HepG2 (cell line): ENCODE data around the gene RGS19. TPM values are rescaled to one million over a fixed set of nuclear protein-coding genes. Genes with fewer than 3 reads are reported as not detected.

ENCODE experiments used
- CREM ChIP-seq, 2 experiments: sonication (generic) in 1 of 2; formaldehyde crosslinking in 1 of 2; IDR thresholded peaks; 2 replicates each; pipeline versions ENCODE4 v1.4.0 to v1.6.1; 2016 to 2020; ENCODE audit warnings: antibody characterized with exemption in 1 of 2, mild to moderate bottlenecking in 1 of 2, missing genetic modification reagents in 1 of 2
- DNMT3B ChIP-seq: conservative IDR thresholded peaks from 2 replicates; pipeline ENCODE4 v1.6.1; 2016; ENCODE audit warnings: missing biosample characterization, control low read depth
- GZF1 ChIP-seq: sonication (generic); formaldehyde crosslinking; IDR thresholded peaks from 2 replicates; pipeline ENCODE4 v1.5.1; 2020; ENCODE audit warnings: mild to moderate bottlenecking, missing genetic modification reagents
- MTA1 ChIP-seq: sonication (generic); formaldehyde crosslinking; IDR thresholded peaks from 2 replicates; pipeline ENCODE4 v1.4.0; 2020; ENCODE audit warnings: missing genetic modification reagents, mild to moderate bottlenecking, borderline replicate concordance
- PHF5A ChIP-seq: IDR thresholded peaks from one replicate; pipeline ENCODE4 v1.6.1; 2018; ENCODE audit warnings: low read depth, missing genetic modification reagents; ENCODE audit not compliant: unreplicated experiment
- PRMT3 ChIP-seq: sonication (generic); formaldehyde crosslinking; IDR thresholded peaks from 2 replicates; pipeline ENCODE4 v1.8.1; 2022; ENCODE audit warnings: low read depth, mild to moderate bottlenecking, moderate library complexity, missing genetic modification reagents, borderline replicate concordance
- RARG ChIP-seq: sonication (generic); formaldehyde crosslinking; IDR thresholded peaks from 2 replicates; pipeline ENCODE4 v1.4.0; 2020; ENCODE audit warnings: low read depth, mild to moderate bottlenecking, missing genetic modification reagents
- RBAK ChIP-seq: sonication (generic); formaldehyde crosslinking; IDR thresholded peaks from 2 replicates; pipeline ENCODE4 v1.5.1; 2020; ENCODE audit warnings: mild to moderate bottlenecking, missing genetic modification reagents
- SETDB1 ChIP-seq: sonication (generic); formaldehyde crosslinking; IDR thresholded peaks from 2 replicates; pipeline ENCODE4 v1.5.1; 2020; ENCODE audit warnings: missing genetic modification reagents, mild to moderate bottlenecking, borderline replicate concordance
- SP5 ChIP-seq: IDR thresholded peaks from 2 replicates; pipeline ENCODE4 v1.6.1; 2016; ENCODE audit warnings: low read depth, borderline replicate concordance
- TSC22D2 ChIP-seq: sonication (generic); formaldehyde crosslinking; IDR thresholded peaks from 2 replicates; pipeline ENCODE4 v1.5.1; 2020; ENCODE audit warnings: missing genetic modification reagents, mild to moderate bottlenecking, borderline replicate concordance
- ZNF17 ChIP-seq: sonication (generic); formaldehyde crosslinking; IDR thresholded peaks from 2 replicates; pipeline ENCODE4 v1.5.0; 2020; ENCODE audit warnings: mild to moderate bottlenecking, missing genetic modification reagents
- ZNF20 ChIP-seq: sonication (generic); formaldehyde crosslinking; IDR thresholded peaks from 2 replicates; pipeline ENCODE4 v1.4.0; 2020; ENCODE audit warnings: mild to moderate bottlenecking, moderate library complexity, missing genetic modification reagents
- ZNF225 ChIP-seq: sonication (generic); formaldehyde crosslinking; IDR thresholded peaks from 2 replicates; pipeline ENCODE4 v1.4.0; 2020; ENCODE audit warnings: mild to moderate bottlenecking, missing genetic modification reagents
- ZNF232 ChIP-seq: sonication (generic); formaldehyde crosslinking; IDR thresholded peaks from 2 replicates; pipeline ENCODE4 v1.4.0; 2020; ENCODE audit warnings: missing genetic modification reagents, borderline replicate concordance
- ZNF24 ChIP-seq: fragments of 450-650 bp; IDR thresholded peaks from 2 replicates; pipeline ENCODE4 v1.6.1; 2017; ENCODE audit warnings: antibody characterized with exemption, mild to moderate bottlenecking
- ZNF317 ChIP-seq: sonication (generic); formaldehyde crosslinking; IDR thresholded peaks from 2 replicates; pipeline ENCODE4 v1.5.0; 2020; ENCODE audit warnings: mild to moderate bottlenecking, missing genetic modification reagents
- ZNF430 ChIP-seq: sonication (generic); formaldehyde crosslinking; IDR thresholded peaks from 2 replicates; pipeline ENCODE4 v1.9.0; 2021; ENCODE audit warnings: mild to moderate bottlenecking, missing genetic modification reagents
- ZNF629 ChIP-seq: sonication (generic); formaldehyde crosslinking; conservative IDR thresholded peaks from 2 replicates; pipeline ENCODE4 v1.5.0; 2020; ENCODE audit warnings: missing genetic modification reagents
- ZNF709 ChIP-seq: sonication (generic); formaldehyde crosslinking; IDR thresholded peaks from 2 replicates; pipeline ENCODE4 v1.5.0; 2020; ENCODE audit warnings: mild to moderate bottlenecking, missing genetic modification reagents
- ZNF777 ChIP-seq: sonication (generic); formaldehyde crosslinking; IDR thresholded peaks from 2 replicates; pipeline ENCODE4 v1.4.0; 2020; ENCODE audit warnings: missing genetic modification reagents
- ZNF839 ChIP-seq: sonication (generic); formaldehyde crosslinking; IDR thresholded peaks from 2 replicates; pipeline ENCODE4 v1.4.0; 2020; ENCODE audit warnings: missing genetic modification reagents, mild to moderate bottlenecking, borderline replicate concordance
- polyA plus RNA-seq, 8 experiments: library from polyadenylated mRNA; depleted of rRNA in 3 of 8; stranded (reverse) in 7 of 8; unstranded in 1 of 8; fragments of >200 nt; fragmentation: Illumina TruSeq in 4 of 8; extraction: Trizol in 4 of 8; gene quantifications; 2 replicates each; pipeline versions ENCODE4 v1.2.1 to v1.2.3, GENCODE V29; 2011 to 2016; ENCODE audit warnings: low read depth in 4 of 8, missing spikeins in 1 of 8, mixed read lengths in 1 of 8; ENCODE audit not compliant: insufficient read depth in 1 of 8
- total RNA-seq, 5 experiments: library from RNA; depleted of rRNA; stranded (reverse); fragments of >200 nt; fragmentation: Illumina TruSeq; extraction: Trizol; gene quantifications; 2 replicates each; pipeline ENCODE4 v1.2.3, GENCODE V29; 2016; ENCODE audit warnings: low read depth in 1 of 5
- TF ChIP-seq, protein P1 (sequence below): IDR thresholded peaks from 2 replicates; pipeline ENCODE4 v1.6.1; 2016; ENCODE audit warnings: mild to moderate bottlenecking
- TF ChIP-seq, protein P2 (sequence below): sonication (generic); formaldehyde crosslinking; IDR thresholded peaks from 2 replicates; pipeline ENCODE4 v1.4.0; 2020; ENCODE audit warnings: missing genetic modification reagents, borderline replicate concordance

Gene RGS19
- total and polyA plus RNA-seq, 2 of the 13 experiments (the other 11 are each of a cell fraction or from before 2014, with no cell fraction given): 10.7 to 11.9 TPM

DNA sequence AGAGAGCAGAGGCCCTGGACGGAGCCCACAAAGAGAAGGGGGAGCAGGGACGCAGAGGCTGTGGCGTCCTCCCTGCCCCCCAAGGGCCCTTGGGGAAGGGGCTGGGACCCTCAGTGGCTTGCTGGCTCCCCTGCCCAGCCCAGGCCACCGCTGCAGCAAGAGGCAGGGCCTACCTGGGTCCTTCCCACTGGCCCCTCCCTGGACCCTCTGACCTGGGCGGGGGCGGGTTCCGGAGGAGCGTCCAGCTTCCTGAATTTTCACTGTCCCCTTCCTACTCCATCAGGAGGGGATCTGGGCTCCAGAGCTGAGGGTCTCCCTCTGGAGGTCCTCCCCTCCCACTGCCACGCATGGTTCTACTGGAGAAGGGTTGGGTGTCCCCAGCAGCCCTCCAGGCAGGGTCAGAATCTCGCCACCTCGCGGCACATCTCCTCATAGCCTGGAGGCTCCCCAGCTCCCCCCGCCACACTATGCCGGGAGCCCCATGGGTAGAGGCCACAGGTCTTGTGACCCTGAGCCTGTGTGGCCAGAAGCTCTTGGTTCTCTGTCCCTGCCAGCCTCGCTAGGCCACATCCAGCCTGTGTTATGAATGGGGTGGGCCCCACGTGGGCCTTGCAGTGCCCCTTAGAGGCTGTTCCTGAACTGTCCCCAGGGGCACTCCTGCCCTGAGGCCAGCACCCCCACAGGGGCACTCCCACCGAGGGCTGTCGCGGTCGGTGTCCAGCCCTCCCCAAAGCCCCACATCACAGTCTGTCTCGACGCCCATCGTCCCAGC lies 28.9 kb downstream of the RGS19 start (continued):
- TF ChIP-seq SP5 (CRISPR knock-in tag) (peak; percentile 60), RARG (CRISPR knock-in tag) (no peak), DNMT3B (CRISPR knock-in tag) (0 out of 2 replicates have a peak, but pooled peaks have one; percentile 62), ZNF17 (CRISPR knock-in tag) (no peak), ZNF317 (no peak; the same call in 1 of the 2 replicates), ZNF24 (no peak), ZNF430 (no peak), ZNF709 (no peak), RBAK (CRISPR knock-in tag) (0 out of 2 replicates have a peak, but pooled peaks have one; percentile 15), ZNF20 (0 out of 2 replicates have a peak, but pooled peaks have one; percentile 12), PRMT3 (no peak), ZNF232 (CRISPR knock-in tag) (peak; percentile 86), TSC22D2 (CRISPR knock-in tag) (peak; percentile 69), ZNF629 (peak; percentile 46; the same call in 1 of the 2 replicates), ZNF225 (CRISPR knock-in tag) (peak; percentile 55; the same call in 1 of the 2 replicates), ZNF839 (CRISPR knock-in tag) (peak; percentile 36; the same call in 1 of the 2 replicates), ZNF777 (CRISPR knock-in tag) (peak; percentile 66), CREM (IDR thresholded peaks at IDR 0.05) (no peak), CREM (CRISPR knock-in tag; IDR thresholded peaks at IDR 0.05) (no peak), SETDB1 (CRISPR knock-in tag) (no peak), PHF5A (CRISPR knock-in tag) (no peak), MTA1 (CRISPR knock-in tag) (peak; percentile 79; the same call in 1 of the 2 replicates), GZF1 (CRISPR knock-in tag) (peak; percentile 42; the same call in 1 of the 2 replicates)
- TF ChIP-seq, protein P1, sequence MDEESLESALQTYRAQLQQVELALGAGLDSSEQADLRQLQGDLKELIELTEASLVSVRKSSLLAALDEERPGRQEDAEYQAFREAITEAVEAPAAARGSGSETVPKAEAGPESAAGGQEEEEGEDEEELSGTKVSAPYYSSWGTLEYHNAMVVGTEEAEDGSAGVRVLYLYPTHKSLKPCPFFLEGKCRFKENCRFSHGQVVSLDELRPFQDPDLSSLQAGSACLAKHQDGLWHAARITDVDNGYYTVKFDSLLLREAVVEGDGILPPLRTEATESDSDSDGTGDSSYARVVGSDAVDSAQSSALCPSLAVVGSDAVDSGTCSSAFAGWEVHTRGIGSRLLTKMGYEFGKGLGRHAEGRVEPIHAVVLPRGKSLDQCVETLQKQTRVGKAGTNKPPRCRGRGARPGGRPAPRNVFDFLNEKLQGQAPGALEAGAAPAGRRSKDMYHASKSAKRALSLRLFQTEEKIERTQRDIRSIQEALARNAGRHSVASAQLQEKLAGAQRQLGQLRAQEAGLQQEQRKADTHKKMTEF (CRISPR knock-in tag): peak; percentile 88
- TF ChIP-seq, protein P2, sequence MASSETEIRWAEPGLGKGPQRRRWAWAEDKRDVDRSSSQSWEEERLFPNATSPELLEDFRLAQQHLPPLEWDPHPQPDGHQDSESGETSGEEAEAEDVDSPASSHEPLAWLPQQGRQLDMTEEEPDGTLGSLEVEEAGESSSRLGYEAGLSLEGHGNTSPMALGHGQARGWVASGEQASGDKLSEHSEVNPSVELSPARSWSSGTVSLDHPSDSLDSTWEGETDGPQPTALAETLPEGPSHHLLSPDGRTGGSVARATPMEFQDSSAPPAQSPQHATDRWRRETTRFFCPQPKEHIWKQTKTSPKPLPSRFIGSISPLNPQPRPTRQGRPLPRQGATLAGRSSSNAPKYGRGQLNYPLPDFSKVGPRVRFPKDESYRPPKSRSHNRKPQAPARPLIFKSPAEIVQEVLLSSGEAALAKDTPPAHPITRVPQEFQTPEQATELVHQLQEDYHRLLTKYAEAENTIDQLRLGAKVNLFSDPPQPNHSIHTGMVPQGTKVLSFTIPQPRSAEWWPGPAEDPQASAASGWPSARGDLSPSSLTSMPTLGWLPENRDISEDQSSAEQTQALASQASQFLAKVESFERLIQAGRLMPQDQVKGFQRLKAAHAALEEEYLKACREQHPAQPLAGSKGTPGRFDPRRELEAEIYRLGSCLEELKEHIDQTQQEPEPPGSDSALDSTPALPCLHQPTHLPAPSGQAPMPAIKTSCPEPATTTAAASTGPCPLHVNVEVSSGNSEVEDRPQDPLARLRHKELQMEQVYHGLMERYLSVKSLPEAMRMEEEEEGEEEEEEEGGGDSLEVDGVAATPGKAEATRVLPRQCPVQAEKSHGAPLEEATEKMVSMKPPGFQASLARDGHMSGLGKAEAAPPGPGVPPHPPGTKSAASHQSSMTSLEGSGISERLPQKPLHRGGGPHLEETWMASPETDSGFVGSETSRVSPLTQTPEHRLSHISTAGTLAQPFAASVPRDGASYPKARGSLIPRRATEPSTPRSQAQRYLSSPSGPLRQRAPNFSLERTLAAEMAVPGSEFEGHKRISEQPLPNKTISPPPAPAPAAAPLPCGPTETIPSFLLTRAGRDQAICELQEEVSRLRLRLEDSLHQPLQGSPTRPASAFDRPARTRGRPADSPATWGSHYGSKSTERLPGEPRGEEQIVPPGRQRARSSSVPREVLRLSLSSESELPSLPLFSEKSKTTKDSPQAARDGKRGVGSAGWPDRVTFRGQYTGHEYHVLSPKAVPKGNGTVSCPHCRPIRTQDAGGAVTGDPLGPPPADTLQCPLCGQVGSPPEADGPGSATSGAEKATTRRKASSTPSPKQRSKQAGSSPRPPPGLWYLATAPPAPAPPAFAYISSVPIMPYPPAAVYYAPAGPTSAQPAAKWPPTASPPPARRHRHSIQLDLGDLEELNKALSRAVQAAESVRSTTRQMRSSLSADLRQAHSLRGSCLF (CRISPR knock-in tag): no peak
